Heart left ventricle (tissue), 16 donors: ENCODE measurements around the gene ANXA11. TPM values are rescaled to one million over a fixed set of nuclear protein-coding genes. Genes with fewer than 3 reads are reported as not detected.

Experiments used
- ATAC-seq, 4 donors: fragments of 200-7000 bp; cut with Tn5 transposase; one replicate each; pipeline ENCODE4 v1.9.1; 2020 to 2022; ENCODE audit warnings: moderate library complexity in 4 of 4, mild to moderate bottlenecking in 3 of 4, moderate number of reproducible peaks in 1 of 4
- DNase-seq, 5 donors: peaks; one replicate each; pipeline ENCODE4 v3.0.0-alpha.2; 2020
- H3K27ac ChIP-seq, 12 donors: fragments of 200-600 bp; sonication (generic) in 4 of 12; one replicate each; pipeline versions ENCODE4 v1.5.0 to v1.8.0; 2016 to 2022; ENCODE audit warnings: mild to moderate bottlenecking in 2 of 12
- H3K27me3 ChIP-seq, 9 donors: fragments of 200-600 bp; sonication (generic) in 2 of 9; one replicate each; pipeline versions ENCODE4 v1.5.1 to v1.8.0; 2016 to 2022; ENCODE audit warnings: mild to moderate bottlenecking in 3 of 9
- H3K36me3 ChIP-seq, 9 donors: fragments of 200-600 bp; sonication (generic) in 2 of 9; one replicate each; pipeline versions ENCODE4 v1.5.0 to v1.8.0; 2018 to 2022; ENCODE audit warnings: mild to moderate bottlenecking in 2 of 9
- H3K4me1 ChIP-seq, 12 donors: fragments of 200-600 bp; sonication (generic) in 4 of 12; one replicate each; pipeline versions ENCODE4 v1.5.0 to v1.8.0; 2016 to 2022; ENCODE audit warnings: mild to moderate bottlenecking in 3 of 12
- H3K4me3 ChIP-seq, 12 donors: fragments of 200-600 bp; sonication (generic) in 4 of 12; one replicate each; pipeline versions ENCODE4 v1.5.0 to v1.8.0; 2017 to 2022; ENCODE audit warnings: mild to moderate bottlenecking in 9 of 12, moderate library complexity in 4 of 12
- H3K9me3 ChIP-seq, 12 donors: fragments of 200-600 bp; sonication (generic) in 4 of 12; one replicate each; pipeline versions ENCODE4 v1.5.0 to v1.8.0; 2016 to 2022; ENCODE audit warnings: mild to moderate bottlenecking in 1 of 12
- CTCF ChIP-seq, 12 donors: fragments of 200-600 bp; sonication (generic) in 4 of 12; IDR thresholded peaks; one replicate each; pipeline versions ENCODE4 v1.5.0 to v1.8.0; 2018 to 2022; ENCODE audit warnings: antibody characterized with exemption in 12 of 12, mild to moderate bottlenecking in 5 of 12
- POLR2A ChIP-seq, 2 donors: fragments of 450-650 bp; IDR thresholded peaks; one replicate each; pipeline ENCODE4 v1.6.1; 2017; ENCODE audit warnings: antibody characterized with exemption in 2 of 2, mild to moderate bottlenecking in 2 of 2, moderate library complexity in 2 of 2
- WGBS, 4 donors: extraction: QIAGEN DNeasy Blood & Tissue Kit in 2 of 4; methylation state at CpG; one replicate each; pipeline versions ENCODE4 v1.1.5 to v1.1.7; 2013 to 2018; 5-methylcytosine and 5-hydroxymethylcytosine counted together
- intact Hi-C, 10 donors: fragments of 100-400 bp; cut with DNase I; formaldehyde crosslinking; loops; one replicate each; pipeline versions ENCODE4 v1.11.1 to v1.14.2; 2022
- polyA plus RNA-seq, 2 donors: library from polyadenylated mRNA; stranded (reverse); fragments of 200-250 nt; gene quantifications; one replicate each; pipeline ENCODE4 v1.2.3, GENCODE V29; 2013
- total RNA-seq, 9 donors: library from RNA; depleted of rRNA in 2 of 9; stranded (reverse); fragments of >200 nt in 2 of 9; fragmentation: NEBNext Ultra II Directional in 3 of 9; extraction: Animal tissue kit (Norgen Biotek cat#: 25700) in 3 of 9; gene quantifications; one replicate each; pipeline versions ENCODE4 v1.1.0 to v1.2.4, GENCODE V29; 2016 to 2023
- donor health status: ischemic (EF 13 %, LVEDD 7.1; RV severe dilation, severe dysfunction).
- donor health status: healthy with polysubstance abuse.
- donor health status: DM: no; HTN: yes; CAD: no.
- donor health status: DM: no; HTN: no; CAD: no.
- donor health status: ischemic (EF 25% LVEDD 6.9; RV normal size, moderate dysfunction).
- donor health status: ischemic (EF 25% LVEDD 5.7; RV mildly dilated, moderate dysfunction).
- donor health status: healthy.
- donor health status: DM: yes; HTN: yes; CAD: no.
- donor health status: ischemic (EF 35%, LVEDD 5.7; RV mildly dilated, moderate dysfunction).
- donor health status: nonischemic (EF 11% LVEDD 7.7; RV severe dilation, severe dysfunction).
- donor health status: DM: yes; HTN: yes; CAD: no.
- donor health status: PGD.
- donor health status: ischemic (EF 29% LVEDD 5.4; RV normal size, mild dysfunction).
- donor health status: nonischemic (EF 23%, LVEDD 6.1; RV moderate dilation, normal function).

Gene ANXA11
- total and polyA plus RNA-seq, 11 donors = 152 to 487 (median 368) TPM

GRCh38 chr10:80156216-80156615 lies 49.1 kb downstream of the ANXA11 start:
- H3K36me3 ChIP-seq = peaks cover 3 to 99% (median 89%) of the 10 kb centered on the region in 9 donors
- H3K4me3 ChIP-seq = no peak overlapping the region
- peaks cover 10 to 47% (median 31%) of the 10 kb centered on the region in 12 donors for H3K4me1 ChIP-seq
- DNase-seq = no peak
- no peaks in the 10 kb centered on the region for H3K27me3 ChIP-seq
- peak overlapping the region in 4 of 12 donors; percentile 4 to 74 (median 36) for H3K27ac ChIP-seq
- TF ChIP-seq CTCF (IDR thresholded peaks at IDR 0.05) (no peak), POLR2A (IDR thresholded peaks at IDR 0.05) (no peak)
- no peaks in the 10 kb centered on the region for H3K9me3 ChIP-seq
- ATAC-seq = no peak
- intact Hi-C loops = loop anchor here in 4 of 10 donors (5.0 kb wide), 2 partner anchors 46 to 51 kb away; partner anchors contain the start of gene ANXA11 (in 2 of the 4)
- 93 to 96% (median 96%) methylated on average over 5 of the region's 5 CpGs for WGBS, 4 donors

- Histone ChIP-seq H3K9me3 (no peaks in the 10 kb centered on the region), H3K27me3 (no peaks in the 10 kb centered on the region), H3K36me3 (peaks cover 3 to 99% (median 87%) of the 10 kb centered on the region in 9 donors), H3K4me3 (no peak overlapping the region), H3K27ac (peak overlapping the region in 4 of 12 donors; percentile 4 to 74 (median 43)), H3K4me1 (peaks cover 10 to 43% (median 29%) of the 10 kb centered on the region in 12 donors)
- TF ChIP-seq POLR2A (IDR thresholded peaks at IDR 0.05) = no peak
- TF ChIP-seq CTCF (IDR thresholded peaks at IDR 0.05) = no peak
- DNase-seq (no peak), ATAC-seq (no peak)
- intact Hi-C loops = loop anchor here in 4 of 10 donors (5.0 kb wide), 2 partner anchors 47 to 52 kb away; partner anchors contain the start of gene ANXA11 (in 2 of the 4)
- 91 to 94% (median 92%) methylated on average over 7 to 8 of the region's 8 CpGs for WGBS, 4 donors
Observed at GRCh38 chr10:80155696-80156215, 49.6 kb downstream of the ANXA11 start.

GRCh38 chr10:80154978-80155695 lies 50.2 kb downstream of the ANXA11 start:
- DNase-seq (no peak), ATAC-seq (no peak)
- Histone ChIP-seq H3K4me1 (peaks cover 10 to 39% (median 26%) of the 10 kb centered on the region in 12 donors), H3K4me3 (no peak overlapping the region), H3K9me3 (no peaks in the 10 kb centered on the region), H3K36me3 (peaks cover 3 to 99% (median 82%) of the 10 kb centered on the region in 9 donors), H3K27ac (peak overlapping the region in 4 of 12 donors; percentile 20 to 74 (median 43)), H3K27me3 (no peaks in the 10 kb centered on the region)
- 85 to 92% (median 90%) methylated on average over 10 of the region's 10 CpGs for WGBS, 4 donors
- intact Hi-C loops = loop anchor here in 5 of 10 donors (5.0 kb wide), 2 partner anchors 47 to 52 kb away; partner anchors contain the start of gene ANXA11 (in 3 of the 5)
- TF ChIP-seq CTCF (IDR thresholded peaks at IDR 0.05) (no peak), POLR2A (IDR thresholded peaks at IDR 0.05) (no peak)

GRCh38 chr10:80154626-80154977 lies 50.7 kb downstream of the ANXA11 start:
- WGBS, 4 donors = 89 to 92% (median 91%) methylated on average over 5 of the region's 5 CpGs
- H3K4me3 ChIP-seq = no peak overlapping the region
- intact Hi-C loops = loop anchor here in 1 of 10 donors (5.0 kb wide), 1 partner anchor 53 kb away; the partner anchor contains the start of gene ANXA11
- ATAC-seq (no peak), DNase-seq (no peak)
- no peaks in the 10 kb centered on the region for H3K27me3 ChIP-seq
- no peak for TF ChIP-seq CTCF (IDR thresholded peaks at IDR 0.05)
- TF ChIP-seq POLR2A (IDR thresholded peaks at IDR 0.05) = no peak
- H3K27ac ChIP-seq = peak overlapping the region in 3 of 12 donors; percentile 20 to 74 (median 55)
- peaks cover 0 to 3% (median 0%) of the 10 kb centered on the region in 12 donors for H3K9me3 ChIP-seq
- peaks cover 3 to 99% (median 76%) of the 10 kb centered on the region in 9 donors for H3K36me3 ChIP-seq
- H3K4me1 ChIP-seq = peaks cover 10 to 36% (median 21%) of the 10 kb centered on the region in 12 donors
